Effector CD4-positive, alpha-beta T cell (primary cell): ENCODE results near the gene WTIP.

Source experiments
- DNase-seq: peaks from one replicate; pipeline ENCODE4 v3.0.0-alpha.2; 2020

The WTIP gene

GRCh38 chr19:34479396-34479795 is 2.2 kb upstream of the WTIP start:
- no peak for DNase-seq

- DNase-seq, result no peak
Observed at GRCh38 chr19:34480491-34480890, 1.1 kb upstream of the WTIP start.

- no peak for DNase-seq
Observed at GRCh38 chr19:34481861-34482379, 362 bp downstream of the WTIP start.

- no peak for DNase-seq
Observed at GRCh38 chr19:34482380-34483250, 1.1 kb downstream of the WTIP start.

- no peak for DNase-seq
Observed at GRCh38 chr19:34484328-34484727, 2.8 kb downstream of the WTIP start.

GRCh38 chr19:34485831-34486230 is 4.3 kb downstream of the WTIP start:
- DNase-seq, result no peak

- no peak for DNase-seq
Observed at GRCh38 chr19:34487651-34488051, 6.1 kb downstream of the WTIP start.

GRCh38 chr19:34489175-34489574 is 7.6 kb downstream of the WTIP start:
- DNase-seq, result no peak

GRCh38 chr19:34490141-34490766 is 8.7 kb downstream of the WTIP start:
- no peak for DNase-seq

- DNase-seq, result no peak
Observed at GRCh38 chr19:34493038-34493648, 11.6 kb downstream of the WTIP start.

GRCh38 chr19:34493649-34494044 is 12.1 kb downstream of the WTIP start:
- no peak for DNase-seq

GRCh38 chr19:34494601-34495000 is 13.0 kb downstream of the WTIP start:
- no peak for DNase-seq

- no peak for DNase-seq
Observed at GRCh38 chr19:34495416-34495815, 13.9 kb downstream of the WTIP start.

- DNase-seq, result no peak
Observed at GRCh38 chr19:34497112-34497805, 15.7 kb downstream of the WTIP start.

GRCh38 chr19:34499155-34499834 is 17.7 kb downstream of the WTIP start:
- DNase-seq, result no peak

- no peak for DNase-seq
Observed at GRCh38 chr19:34500656-34501120, 19.1 kb downstream of the WTIP start.

GRCh38 chr19:34501339-34502320 is 20.1 kb downstream of the WTIP start:
- DNase-seq, result peak; percentile 76

GRCh38 chr19:34502582-34503411 is 21.2 kb downstream of the WTIP start:
- DNase-seq, result no peak

- no peak for DNase-seq
Observed at GRCh38 chr19:34503531-34504272, 22.1 kb downstream of the WTIP start.
